Transverse colon (tissue), 3 donors: ENCODE results near the gene FGD4.

Experiments used
- POLR2A ChIP-seq: fragments of 450-650 bp; IDR thresholded peaks from one replicate; pipeline ENCODE4 v1.6.1; 2016; ENCODE audit warnings: antibody characterized with exemption, mild to moderate bottlenecking, moderate library complexity
- TF ChIP-seq, protein P1 (sequence below), 5 experiments: fragments of 200-600 bp in 3 of 5; fragments of 450-650 bp in 2 of 5; sonication (generic) in 3 of 5; IDR thresholded peaks; 1 replicate in 2 of 5; 2 replicates in 3 of 5; pipeline ENCODE4 v1.5.1; 2016 to 2017; ENCODE audit warnings: antibody characterized with exemption in 5 of 5, inconsistent platforms in 3 of 5, mild to moderate bottlenecking in 2 of 5, moderate library complexity in 1 of 5

- no peak for TF ChIP-seq POLR2A
- TF ChIP-seq, protein P1, sequence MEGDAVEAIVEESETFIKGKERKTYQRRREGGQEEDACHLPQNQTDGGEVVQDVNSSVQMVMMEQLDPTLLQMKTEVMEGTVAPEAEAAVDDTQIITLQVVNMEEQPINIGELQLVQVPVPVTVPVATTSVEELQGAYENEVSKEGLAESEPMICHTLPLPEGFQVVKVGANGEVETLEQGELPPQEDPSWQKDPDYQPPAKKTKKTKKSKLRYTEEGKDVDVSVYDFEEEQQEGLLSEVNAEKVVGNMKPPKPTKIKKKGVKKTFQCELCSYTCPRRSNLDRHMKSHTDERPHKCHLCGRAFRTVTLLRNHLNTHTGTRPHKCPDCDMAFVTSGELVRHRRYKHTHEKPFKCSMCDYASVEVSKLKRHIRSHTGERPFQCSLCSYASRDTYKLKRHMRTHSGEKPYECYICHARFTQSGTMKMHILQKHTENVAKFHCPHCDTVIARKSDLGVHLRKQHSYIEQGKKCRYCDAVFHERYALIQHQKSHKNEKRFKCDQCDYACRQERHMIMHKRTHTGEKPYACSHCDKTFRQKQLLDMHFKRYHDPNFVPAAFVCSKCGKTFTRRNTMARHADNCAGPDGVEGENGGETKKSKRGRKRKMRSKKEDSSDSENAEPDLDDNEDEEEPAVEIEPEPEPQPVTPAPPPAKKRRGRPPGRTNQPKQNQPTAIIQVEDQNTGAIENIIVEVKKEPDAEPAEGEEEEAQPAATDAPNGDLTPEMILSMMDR (IDR thresholded peaks at IDR 0.05): no peak
These were observed 205.2 kb downstream of the FGD4 start for GRCh38 chr12:32604565-32604964.
